Brain microvascular endothelial cell (primary cell): ENCODE measurements around the gene STARD10.
A peak's percentile ranks its signal among the peaks of the same experiment; 100 is the strongest.

Experiments
- DNase-seq: peaks from one replicate; pipeline ENCODE4 v3.0.0-alpha.2; 2020
- H3K27ac ChIP-seq: fragments of 250-450 bp; sonication (Bioruptor Pico); 2 replicates; pipeline ENCODE4 v1.5.1; 2020; ENCODE audit warnings: mild to moderate bottlenecking, moderate library complexity
- H3K27me3 ChIP-seq: fragments of 250-450 bp; sonication (Bioruptor Pico); replicated peaks from 2 replicates; pipeline ENCODE4 v1.5.1; 2020; ENCODE audit warnings: mild to moderate bottlenecking
- H3K36me3 ChIP-seq: fragments of 250-450 bp; sonication (Bioruptor Pico); replicated peaks from 2 replicates; pipeline ENCODE4 v1.5.1; 2020; ENCODE audit warnings: mild to moderate bottlenecking
- H3K4me3 ChIP-seq: 2 replicates; pipeline ENCODE4 v1.5.1; 2011; ENCODE audit warnings: low read depth, mild to moderate bottlenecking, control low read depth, low read length, moderate library complexity
- in situ Hi-C: cut with HindIII; loops from 2 replicates; pipeline ENCODE4 v1.10.0; 2017; ENCODE audit warnings: low sequenced_read_pairs, low pct_ligation_motif_present
- TF ChIP-seq, protein P1 (sequence below): IDR thresholded peaks from 2 replicates; pipeline ENCODE4 v1.5.1; 2011; ENCODE audit warnings: low read depth, mild to moderate bottlenecking, moderate library complexity, low read length, control low read depth, inconsistent platforms; ENCODE audit errors: missing control alignments

Gene STARD10

GRCh38 chr11:72793425-72794367 is at the start of gene STARD10:
TSS of gene STARD10 (minus strand) at chr11:72794047. CDS start at chr11:72781181, 12,866 bp downstream.
- Histone ChIP-seq H3K27me3 (no peaks in the 10 kb centered on the region), H3K36me3 (no peaks in the 10 kb centered on the region), H3K27ac (peak within 1 kb of the TSS; percentile 80), H3K4me3 (peak within 1 kb of the TSS; percentile 67)
- TF ChIP-seq, protein P1, sequence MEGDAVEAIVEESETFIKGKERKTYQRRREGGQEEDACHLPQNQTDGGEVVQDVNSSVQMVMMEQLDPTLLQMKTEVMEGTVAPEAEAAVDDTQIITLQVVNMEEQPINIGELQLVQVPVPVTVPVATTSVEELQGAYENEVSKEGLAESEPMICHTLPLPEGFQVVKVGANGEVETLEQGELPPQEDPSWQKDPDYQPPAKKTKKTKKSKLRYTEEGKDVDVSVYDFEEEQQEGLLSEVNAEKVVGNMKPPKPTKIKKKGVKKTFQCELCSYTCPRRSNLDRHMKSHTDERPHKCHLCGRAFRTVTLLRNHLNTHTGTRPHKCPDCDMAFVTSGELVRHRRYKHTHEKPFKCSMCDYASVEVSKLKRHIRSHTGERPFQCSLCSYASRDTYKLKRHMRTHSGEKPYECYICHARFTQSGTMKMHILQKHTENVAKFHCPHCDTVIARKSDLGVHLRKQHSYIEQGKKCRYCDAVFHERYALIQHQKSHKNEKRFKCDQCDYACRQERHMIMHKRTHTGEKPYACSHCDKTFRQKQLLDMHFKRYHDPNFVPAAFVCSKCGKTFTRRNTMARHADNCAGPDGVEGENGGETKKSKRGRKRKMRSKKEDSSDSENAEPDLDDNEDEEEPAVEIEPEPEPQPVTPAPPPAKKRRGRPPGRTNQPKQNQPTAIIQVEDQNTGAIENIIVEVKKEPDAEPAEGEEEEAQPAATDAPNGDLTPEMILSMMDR = peak; percentile 93
- DNase-seq = peak; percentile 92
- in situ Hi-C loops = no loop called here

DNA sequence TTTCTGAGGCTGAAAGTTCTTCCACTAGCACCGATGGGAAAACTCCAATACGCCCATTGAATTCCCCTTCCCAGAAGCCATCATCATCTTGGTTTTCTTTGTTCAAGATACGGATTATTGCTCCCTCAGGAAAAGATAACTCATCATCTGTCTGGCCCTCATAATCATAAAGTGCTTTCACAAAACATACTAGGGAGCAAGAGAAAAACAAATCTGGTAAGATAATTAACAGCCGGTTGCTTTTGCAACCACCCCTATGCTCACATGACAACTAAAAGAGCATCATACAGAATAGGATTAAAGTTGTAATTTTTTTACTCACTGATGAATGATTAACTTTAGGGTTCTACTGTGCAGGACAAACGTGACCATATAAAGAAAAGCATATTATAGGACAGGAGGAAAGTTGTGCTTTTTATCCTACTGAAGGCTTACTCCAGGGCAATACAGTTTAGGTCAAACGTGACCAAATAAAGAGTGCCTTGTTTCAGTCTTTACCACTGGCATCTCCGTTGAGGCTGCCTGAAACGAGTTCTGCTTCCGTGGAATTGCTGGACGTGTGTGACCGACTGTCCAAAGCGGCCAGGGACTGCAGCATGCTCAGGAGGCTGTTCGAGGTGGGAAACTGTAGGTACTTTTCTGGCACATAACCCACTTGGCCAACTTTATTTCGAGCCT is 48.9 kb upstream of the STARD10 start:
- no peak overlapping the region for H3K27ac ChIP-seq
- TF ChIP-seq, protein P1 = no peak
- no peaks in the 10 kb centered on the region for H3K27me3 ChIP-seq
- in situ Hi-C loops = loop anchor here (25.0 kb wide), 1 partner anchor 345 kb away; no protein-coding TSS in a partner anchor
- no peak overlapping the region for H3K4me3 ChIP-seq
- no peak for DNase-seq
- peaks cover 2% of the 10 kb centered on the region for H3K36me3 ChIP-seq

DNA sequence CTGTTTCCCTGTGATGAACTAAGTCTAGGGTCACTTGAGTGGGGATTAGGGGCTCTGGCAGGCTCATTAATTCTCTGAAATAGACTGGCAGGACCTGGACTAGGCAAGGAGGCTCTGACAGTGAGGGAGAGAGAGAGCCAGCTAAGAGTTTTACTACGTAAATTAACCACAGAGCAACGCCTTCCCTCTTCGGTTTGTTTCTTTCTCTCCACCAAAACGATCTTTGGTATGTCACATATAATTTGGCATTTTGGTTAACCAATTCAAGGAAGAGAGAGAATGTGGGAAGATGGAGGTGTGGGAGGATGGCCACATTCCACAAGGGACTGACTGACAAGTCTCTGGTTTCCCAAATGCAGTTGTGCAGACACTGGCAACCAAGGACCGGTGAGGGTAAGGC is 48.3 kb upstream of the STARD10 start:
- Histone ChIP-seq H3K4me3 (no peak overlapping the region), H3K36me3 (peaks cover 2% of the 10 kb centered on the region), H3K27me3 (no peaks in the 10 kb centered on the region), H3K27ac (no peak overlapping the region)
- in situ Hi-C loops = loop anchor here (25.0 kb wide), 1 partner anchor 345 kb away; no protein-coding TSS in a partner anchor
- DNase-seq = no peak
- TF ChIP-seq, protein P1 = no peak

GRCh38 chr11:72841397-72841796 is 47.5 kb upstream of the STARD10 start:
- Histone ChIP-seq H3K27ac (no peak overlapping the region), H3K4me3 (no peak overlapping the region), H3K36me3 (peaks cover 2% of the 10 kb centered on the region), H3K27me3 (no peaks in the 10 kb centered on the region)
- in situ Hi-C loops = loop anchor here (25.0 kb wide), 1 partner anchor 346 kb away; no protein-coding TSS in a partner anchor
- DNase-seq = no peak
- TF ChIP-seq, protein P1 = no peak

GRCh38 chr11:72840780-72841179 is 46.9 kb upstream of the STARD10 start:
- no peaks in the 10 kb centered on the region for H3K27me3 ChIP-seq
- H3K4me3 ChIP-seq = no peak overlapping the region
- H3K36me3 ChIP-seq = peaks cover 2% of the 10 kb centered on the region
- in situ Hi-C loops = loop anchor here (25.0 kb wide), 1 partner anchor 347 kb away; no protein-coding TSS in a partner anchor
- peak; percentile 79 for DNase-seq
- TF ChIP-seq, protein P1 = no peak
- peak overlapping the region; percentile 6 for H3K27ac ChIP-seq
